ENCODE data around the gene BFAR.

BFAR gene

GRCh38 chr16:14608111-14608566, 24.6 kb upstream of the BFAR start:
- no peak overlapping the region for H3K4me3 ChIP-seq (ENCODE audit: low read depth, low read length)
- TF ChIP-seq CTCF (IDR thresholded peaks at IDR 0.05; ENCODE audit: borderline replicate concordance, insufficient read depth, low read depth, low read length): no peak

- TF ChIP-seq CTCF (IDR thresholded peaks at IDR 0.05; ENCODE audit: borderline replicate concordance, insufficient read depth, low read depth, low read length): no peak
- no peak overlapping the region for H3K4me3 ChIP-seq (ENCODE audit: low read depth, low read length)
Measured at GRCh38 chr16:14608604-14609003, 24.1 kb upstream of the BFAR start.

GRCh38 chr16:14609716-14610115, 23.0 kb upstream of the BFAR start:
- no peak overlapping the region for H3K4me3 ChIP-seq (ENCODE audit: low read depth, low read length)
- TF ChIP-seq CTCF (IDR thresholded peaks at IDR 0.05; ENCODE audit: borderline replicate concordance, insufficient read depth, low read depth, low read length): no peak

GRCh38 chr16:14611660-14612059, 21.1 kb upstream of the BFAR start:
- no peak for TF ChIP-seq CTCF (IDR thresholded peaks at IDR 0.05; ENCODE audit: borderline replicate concordance, insufficient read depth, low read depth, low read length)
- no peak overlapping the region for H3K4me3 ChIP-seq (ENCODE audit: low read depth, low read length)

- no peak overlapping the region for H3K4me3 ChIP-seq (ENCODE audit: low read depth, low read length)
- TF ChIP-seq CTCF (IDR thresholded peaks at IDR 0.05; ENCODE audit: borderline replicate concordance, insufficient read depth, low read depth, low read length): no peak
Measured at GRCh38 chr16:14613991-14614390, 18.8 kb upstream of the BFAR start.

GRCh38 chr16:14616280-14616679, 16.5 kb upstream of the BFAR start:
- TF ChIP-seq CTCF (IDR thresholded peaks at IDR 0.05; ENCODE audit: borderline replicate concordance, insufficient read depth, low read depth, low read length): no peak
- no peak overlapping the region for H3K4me3 ChIP-seq (ENCODE audit: low read depth, low read length)

- TF ChIP-seq CTCF (IDR thresholded peaks at IDR 0.05; ENCODE audit: borderline replicate concordance, insufficient read depth, low read depth, low read length): no peak
- no peak overlapping the region for H3K4me3 ChIP-seq (ENCODE audit: low read depth, low read length)
Measured at GRCh38 chr16:14618566-14618965, 14.2 kb upstream of the BFAR start.
